AG04449 (cell line): ENCODE results near the gene SIPA1L3.

Experiments used
- CTCF ChIA-PET: fragments of 350-600 bp; formaldehyde crosslinking; extraction: SDS; loops from one replicate; lab custom pipeline; 2021; ENCODE audit warnings: antibody characterized with exemption; lab: Yijun Ruan, JAX
- POLR2A ChIA-PET: fragments of 400-600, 350-600 bp; formaldehyde crosslinking; extraction: SDS; loops from one replicate; lab custom pipeline; 2020; ENCODE audit warnings: antibody characterized with exemption, inconsistent platforms; lab: Yijun Ruan, JAX
- DNase-seq: peaks from one replicate; pipeline ENCODE4 v3.0.0-alpha.2; 2010; ENCODE audit warnings: low read depth, low spot score
- H3K4me3 ChIP-seq: 2 replicates; pipeline ENCODE4 v1.5.1; 2011; ENCODE audit warnings: low read depth, mild to moderate bottlenecking, control low read depth, low read length
- CTCF ChIP-seq: IDR thresholded peaks from one replicate; pipeline ENCODE4 v1.5.1; 2011; ENCODE audit warnings: mild to moderate bottlenecking, moderate library complexity, low read length, control low read depth, inconsistent platforms; ENCODE audit not compliant: insufficient read depth; ENCODE audit errors: missing control alignments

SIPA1L3 gene

GRCh38 chr19:38049105-38049649 lies 142.2 kb downstream of the SIPA1L3 start:
- TF ChIP-seq CTCF = no peak
- no peak overlapping the region for H3K4me3 ChIP-seq
- ChIA-PET CTCF (interaction anchor here (0.7 to 13.6 kb wide), 3 partner anchors 12 to 146 kb away, joined by 3 to 213 read pairs (median 4); partner anchors contain the start of genes SIPA1L3 and WDR87), POLR2A (interaction anchor here (0.9 to 2.5 kb wide), 3 partner anchors 31 to 142 kb away, joined by 3 to 9 read pairs (median 6); partner anchors contain the start of genes SIPA1L3 and WDR87)
- DNase-seq = no peak

GRCh38 chr19:38055010-38055409 lies 148.0 kb downstream of the SIPA1L3 start:
- TF ChIP-seq CTCF = no peak
- ChIA-PET CTCF (interaction anchor here (0.7 to 1.7 kb wide), 3 partner anchors 10 to 152 kb away, joined by 3 to 10 read pairs (median 5); no protein-coding TSS in a partner anchor), POLR2A (no interaction called here)
- no peak overlapping the region for H3K4me3 ChIP-seq
- no peak for DNase-seq

- no peak for DNase-seq
- ChIA-PET CTCF (interaction anchor here (0.7 to 1.7 kb wide), 2 partner anchors 148 to 153 kb away, joined by 3 to 10 read pairs; no protein-coding TSS in a partner anchor), POLR2A (no interaction called here)
- H3K4me3 ChIP-seq = no peak overlapping the region
- TF ChIP-seq CTCF = peak; percentile 11
These were observed 148.9 kb downstream of the SIPA1L3 start for GRCh38 chr19:38055655-38056521.

GRCh38 chr19:38056646-38057045 lies 149.6 kb downstream of the SIPA1L3 start:
- ChIA-PET POLR2A (no interaction called here), CTCF (no interaction called here)
- H3K4me3 ChIP-seq = no peak overlapping the region
- TF ChIP-seq CTCF = no peak
- DNase-seq = no peak

GRCh38 chr19:38057959-38058690 lies 151.1 kb downstream of the SIPA1L3 start:
- ChIA-PET CTCF (interaction anchor here (0.9 to 4.2 kb wide), 2 partner anchors 12 to 155 kb away, joined by 3 to 30 read pairs; no protein-coding TSS in a partner anchor), POLR2A (interaction anchor here (0.7 kb wide), 1 partner anchor 71 kb away, joined by 5 read pairs; no protein-coding TSS in a partner anchor)
- no peak for TF ChIP-seq CTCF
- DNase-seq = no peak
- H3K4me3 ChIP-seq = no peak overlapping the region

GRCh38 chr19:38059897-38060296 lies 152.9 kb downstream of the SIPA1L3 start:
- ChIA-PET CTCF (interaction anchor here (1.0 to 4.2 kb wide), 6 partner anchors 9 to 160 kb away, joined by 3 to 30 read pairs (median 4); no protein-coding TSS in a partner anchor), POLR2A (no interaction called here)
- no peak overlapping the region for H3K4me3 ChIP-seq
- TF ChIP-seq CTCF = no peak
- DNase-seq = no peak
